Cerebellar nuclear complex (tissue), 1 donor: ENCODE data around the gene LRRC14B.
"Not testable (repeated sequence)": the region's sequence is repeated elsewhere in the genome, so short reads cannot be mapped to it uniquely, and the experiment has no call there.

Source experiments
- DNase-seq, 2 experiments: peaks; one replicate each; lab custom pipeline; 2025; lab: John Stamatoyannopoulos, UW

Gene LRRC14B

DNA sequence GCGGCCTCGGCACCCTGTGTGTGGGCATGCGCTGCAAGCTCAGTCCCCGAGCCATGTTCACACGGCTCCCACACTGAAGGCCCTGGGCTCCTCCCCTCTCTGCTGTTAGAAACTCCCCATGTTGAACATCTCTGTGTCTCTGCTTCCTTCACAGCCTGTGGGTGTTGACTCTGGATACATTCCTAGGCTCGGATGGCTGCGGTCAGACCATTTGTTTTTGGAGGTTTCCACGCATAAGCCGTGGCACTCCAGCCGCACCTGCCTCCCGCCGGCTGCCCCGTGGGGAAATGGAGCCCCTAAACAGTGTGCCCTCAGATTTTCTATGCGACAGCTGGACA is 31.2 kb upstream of the LRRC14B start:
- no peak for DNase-seq

DNA sequence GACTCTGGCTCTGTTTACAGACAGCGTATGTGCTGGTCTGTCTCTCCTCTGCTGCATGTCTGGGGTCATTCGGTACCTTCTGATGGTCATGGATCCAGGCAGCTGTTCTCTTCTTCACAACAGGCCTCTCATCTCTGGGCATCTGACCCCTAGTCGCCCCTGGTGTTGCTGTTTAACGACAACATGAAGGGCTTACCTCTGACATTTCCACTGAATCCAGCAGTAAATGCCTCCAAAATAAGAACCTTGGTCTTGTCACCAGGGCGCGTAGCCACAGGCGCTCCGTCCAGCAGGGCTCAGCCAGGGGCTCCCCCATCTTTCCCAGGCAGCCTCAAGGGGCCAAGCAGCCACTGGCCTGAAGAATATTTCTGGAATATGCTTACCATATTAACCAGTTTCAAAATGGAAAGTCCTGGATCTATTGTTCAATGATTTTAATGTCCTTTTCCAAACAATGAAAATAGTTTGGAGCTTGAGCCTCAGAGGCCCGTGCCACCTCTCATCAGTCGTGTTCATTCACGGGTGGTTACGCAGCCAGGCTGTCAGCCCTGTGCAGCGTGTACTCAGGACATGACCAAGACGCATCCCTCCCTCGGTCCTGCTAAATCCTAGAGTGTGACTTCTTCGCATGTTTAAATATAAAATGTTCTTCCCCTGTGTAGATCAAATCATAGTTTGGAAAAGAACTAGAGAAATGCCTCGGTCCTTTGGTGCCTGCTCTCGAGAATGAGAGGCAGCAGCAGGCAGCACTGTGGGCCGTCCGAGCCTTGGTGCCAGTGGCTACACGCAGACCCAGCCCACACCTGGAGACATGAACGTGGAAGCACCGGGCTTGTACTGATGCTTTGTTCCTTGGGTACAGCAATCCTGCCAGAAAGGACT is 30.1 kb upstream of the LRRC14B start:
- DNase-seq = no peak

GRCh38 chr5:161803-162110 is 29.5 kb upstream of the LRRC14B start:
- DNase-seq = no peak

DNA sequence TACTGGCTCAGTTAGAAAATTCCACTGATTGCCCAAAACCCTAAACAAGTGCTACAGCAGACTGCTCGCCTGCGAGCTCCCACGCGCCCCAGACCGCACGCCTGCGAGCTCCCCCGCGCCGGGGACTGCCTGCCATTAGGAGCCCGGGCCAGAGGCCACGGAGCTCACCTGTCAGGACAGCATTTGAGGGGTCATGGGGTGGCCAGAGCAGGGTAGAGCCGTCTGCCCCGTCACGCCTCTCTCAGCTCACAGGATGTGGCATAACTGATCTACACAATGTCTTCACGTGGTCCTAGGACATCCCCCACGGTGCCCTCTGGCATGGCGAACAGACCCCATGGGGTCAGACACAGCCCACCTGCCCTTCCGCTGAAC is 29.1 kb upstream of the LRRC14B start:
- no peak for DNase-seq

GRCh38 chr5:162565-163337 is 28.5 kb upstream of the LRRC14B start:
- no peak for DNase-seq

- no peak for DNase-seq
Measured at GRCh38 chr5:163338-163620, 28.0 kb upstream of the LRRC14B start.

- no peak for DNase-seq
Measured at GRCh38 chr5:163841-164240, 27.5 kb upstream of the LRRC14B start.

GRCh38 chr5:164244-164643 is 27.1 kb upstream of the LRRC14B start:
- DNase-seq = no peak

GRCh38 chr5:164783-165182 is 26.5 kb upstream of the LRRC14B start:
- not testable (repeated sequence) for DNase-seq

- no peak for DNase-seq
Measured at GRCh38 chr5:166441-167372, 24.6 kb upstream of the LRRC14B start.

DNA sequence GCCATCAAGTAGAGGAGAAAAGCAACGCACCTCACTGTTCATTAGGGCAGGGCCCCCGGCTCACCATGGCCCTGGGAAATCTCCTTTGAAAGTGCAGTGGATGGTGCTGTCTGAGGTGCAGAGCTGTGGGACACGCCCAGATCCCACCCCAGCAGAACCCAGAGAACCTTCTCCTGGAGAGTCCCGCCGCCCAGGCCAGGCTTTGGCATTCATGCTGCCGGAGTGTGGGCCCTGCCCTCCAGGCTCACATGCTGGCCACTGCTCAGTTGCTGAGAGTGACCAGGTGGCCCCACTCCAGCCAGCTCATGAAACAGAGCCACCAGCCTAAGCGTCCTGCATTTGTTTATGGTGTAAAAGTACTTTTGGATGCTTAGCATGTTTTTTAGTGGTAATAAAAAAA is 23.8 kb upstream of the LRRC14B start:
- no peak for DNase-seq

GRCh38 chr5:167982-168660 is 23.2 kb upstream of the LRRC14B start:
- DNase-seq = no peak

DNA sequence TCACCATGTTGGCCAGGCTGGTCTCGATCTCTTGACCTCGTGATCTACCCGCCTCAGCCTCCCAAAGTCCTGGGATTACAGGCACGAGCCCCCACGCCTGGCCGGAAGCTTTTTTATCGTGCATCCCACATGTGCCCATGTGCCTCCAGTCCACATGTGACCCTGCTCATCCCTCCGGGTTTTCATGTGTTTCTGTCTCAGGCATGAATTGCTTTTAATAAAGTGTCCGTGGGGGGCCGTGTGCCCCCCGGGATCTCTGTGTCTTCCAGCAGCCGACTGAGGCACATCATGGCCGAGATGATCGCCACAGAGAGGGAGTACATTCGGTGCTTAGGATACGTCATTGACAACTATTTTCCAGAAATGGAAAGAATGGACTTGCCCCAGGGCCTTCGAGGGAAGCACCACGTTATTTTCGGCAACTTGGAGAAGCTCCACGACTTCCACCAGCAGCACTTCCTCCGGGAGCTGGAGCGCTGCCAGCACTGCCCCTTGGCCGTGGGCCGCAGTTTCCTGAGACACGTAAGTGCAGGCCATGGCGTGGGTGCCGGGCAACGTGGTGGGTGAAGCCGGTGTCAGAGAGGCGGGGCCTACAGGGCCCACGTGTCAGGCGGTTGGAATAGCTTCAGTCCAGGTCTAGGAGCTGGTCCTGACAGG is 22.1 kb upstream of the LRRC14B start:
- DNase-seq = no peak

DNA sequence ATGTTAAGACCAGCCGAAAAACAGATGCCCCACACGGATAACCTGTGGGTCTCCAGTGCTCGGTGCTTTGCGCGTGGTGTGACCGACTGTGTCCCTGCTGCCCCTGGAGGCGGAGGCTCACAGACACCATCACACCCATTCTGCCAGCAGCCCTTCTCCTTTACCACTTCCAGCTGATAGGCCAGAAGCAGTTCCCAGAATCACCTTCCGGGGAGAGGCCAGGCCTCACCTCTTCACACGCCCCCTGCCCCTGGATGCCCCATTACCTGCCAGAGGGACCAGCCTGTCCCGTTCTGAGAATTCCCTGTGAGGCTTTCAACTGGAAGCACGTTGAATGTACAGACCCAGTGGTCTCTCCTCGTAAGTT is 21.6 kb upstream of the LRRC14B start:
- DNase-seq = no peak

DNA sequence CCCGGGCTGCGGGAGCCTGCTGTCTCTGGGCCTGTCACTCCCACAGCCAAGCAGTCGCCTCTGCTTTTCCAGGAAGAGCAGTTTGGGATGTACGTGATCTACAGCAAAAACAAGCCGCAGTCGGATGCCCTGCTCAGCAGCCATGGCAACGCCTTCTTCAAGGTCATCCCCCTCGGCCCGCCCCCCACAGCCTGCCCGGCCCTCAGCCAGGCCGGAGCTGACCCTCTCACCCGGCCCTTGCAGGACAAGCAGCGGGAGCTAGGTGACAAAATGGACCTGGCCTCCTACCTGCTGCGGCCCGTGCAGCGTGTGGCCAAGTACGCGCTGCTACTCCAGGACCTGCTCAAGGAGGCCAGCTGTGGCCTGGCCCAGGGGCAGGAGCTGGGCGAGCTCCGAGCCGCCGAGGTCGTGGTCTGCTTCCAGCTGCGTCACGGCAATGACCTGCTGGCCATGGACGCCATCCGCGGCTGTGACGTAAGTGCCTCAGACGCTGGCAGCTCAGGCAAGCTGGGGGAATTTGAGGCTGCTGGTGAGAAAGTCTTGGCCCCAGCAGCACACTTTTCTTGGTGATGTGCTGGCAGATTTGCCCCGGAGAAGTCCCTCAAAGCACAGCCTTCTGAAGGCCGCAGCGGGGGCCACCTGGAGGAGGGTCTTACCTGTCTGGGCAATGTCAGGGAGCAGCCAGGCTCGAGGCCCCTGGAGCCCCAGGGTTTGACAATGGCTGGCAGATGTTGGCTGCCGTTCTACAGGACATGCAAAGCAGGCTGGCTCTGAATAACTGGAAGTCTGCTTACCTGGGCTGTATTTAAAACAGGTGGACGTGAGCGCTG is 20.1 kb upstream of the LRRC14B start:
- DNase-seq = no peak

GRCh38 chr5:171801-172331 is 19.4 kb upstream of the LRRC14B start:
- no peak for DNase-seq

- no peak for DNase-seq
Measured at GRCh38 chr5:172421-172820, 18.9 kb upstream of the LRRC14B start.

- no peak for DNase-seq
Measured at GRCh38 chr5:172841-173251, 18.4 kb upstream of the LRRC14B start.

DNA sequence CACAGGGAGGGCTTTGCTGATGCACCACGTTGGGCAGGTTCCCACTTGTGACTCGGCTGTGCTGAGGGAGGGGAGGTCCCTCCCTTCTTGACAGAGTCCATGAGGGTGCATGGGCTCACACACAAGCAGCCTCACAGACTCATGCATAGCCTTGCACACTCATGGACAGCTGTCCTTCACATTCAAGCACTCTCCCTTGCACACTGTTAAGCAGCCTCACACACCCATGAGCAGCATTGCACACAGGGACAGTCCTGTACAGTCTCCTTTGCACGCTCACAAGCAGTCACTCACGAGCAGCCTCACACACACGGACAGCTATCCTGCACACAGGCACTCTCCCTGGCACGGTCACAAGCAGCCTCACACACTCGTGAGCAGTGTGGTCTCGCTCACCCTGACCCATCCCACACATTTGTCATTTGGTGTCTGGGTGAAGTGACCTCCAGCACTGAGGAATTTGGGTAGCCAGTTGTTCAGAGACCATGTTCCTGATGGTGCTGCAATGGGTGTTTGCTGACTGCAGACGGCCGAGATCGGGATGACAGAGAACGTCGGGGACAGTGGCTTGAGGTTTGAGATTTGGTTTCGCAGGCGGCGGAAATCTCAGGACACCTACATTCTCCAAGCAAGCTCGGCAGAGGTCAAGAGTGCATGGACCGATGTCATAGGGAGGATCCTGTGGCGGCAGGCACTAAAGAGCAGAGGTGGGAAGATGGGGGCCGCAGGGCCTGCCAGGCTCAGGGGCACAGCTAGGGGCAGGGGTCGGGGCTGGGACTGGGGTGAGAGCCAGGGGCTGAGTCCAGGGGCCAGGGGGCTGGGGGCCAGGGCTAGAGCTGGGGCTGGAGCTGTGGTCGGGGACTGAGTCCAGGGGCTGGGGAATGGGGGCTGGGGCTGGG is 17.7 kb upstream of the LRRC14B start:
- no peak for DNase-seq

GRCh38 chr5:174291-174600 is 17.0 kb upstream of the LRRC14B start:
- no peak for DNase-seq
